Activated T-cell treated with anti-CD3 and anti-CD28 coated beads, Interleukin-2, amount 50 U/mL, for 72 hours (primary cell): ENCODE data around the gene ARHGAP42. TPM values are rescaled to one million over a fixed set of nuclear protein-coding genes. Genes with fewer than 3 reads are reported as not detected.

ENCODE experiments used
- ATAC-seq, 2 donors: fragments of 150-1000 bp; cut with Tn5 transposase; replicated peaks in 1 of 2; 2 replicates each; pipeline ENCODE4 v1.10.0; 2021; ENCODE audit warnings: moderate library complexity in 2 of 2, mild to moderate bottlenecking in 1 of 2
- DNase-seq, 2 donors: peaks; one replicate each; pipeline ENCODE4 v3.0.0; 2021 to 2022; ENCODE audit warnings: mixed read lengths in 1 of 2
- H3K27ac Mint-ChIP-seq: one replicate; pipeline ENCODE4 v1.8.0; 2022; ENCODE audit warnings: mild to moderate bottlenecking, moderate library complexity, mixed read lengths
- H3K27me3 Mint-ChIP-seq: one replicate; pipeline ENCODE4 v1.8.0; 2022; ENCODE audit warnings: low read depth, mixed read lengths
- H3K36me3 Mint-ChIP-seq, 2 donors: one replicate each; pipeline ENCODE4 v1.8.0; 2022; ENCODE audit warnings: mixed read lengths in 2 of 2, mild to moderate bottlenecking in 1 of 2; ENCODE audit not compliant: insufficient read depth in 2 of 2
- H3K4me1 Mint-ChIP-seq: one replicate; pipeline ENCODE4 v1.8.0; 2022; ENCODE audit warnings: low read depth, mixed read lengths
- H3K4me3 Mint-ChIP-seq, 2 donors: one replicate each; pipeline ENCODE4 v1.8.0; 2022; ENCODE audit warnings: mild to moderate bottlenecking in 2 of 2, mixed read lengths in 2 of 2, moderate library complexity in 2 of 2
- H3K9me3 Mint-ChIP-seq, 2 donors: one replicate each; pipeline ENCODE4 v1.8.0; 2022; ENCODE audit warnings: mixed read lengths in 2 of 2
- total RNA-seq, 2 donors: library from RNA; stranded (reverse); gene quantifications; one replicate each; pipeline ENCODE4 v1.2.3, GENCODE V29; 2022

The ARHGAP42 gene
- total RNA-seq, 2 donors from 2014 or later, result 0.28 TPM; not detected in 1

DNA sequence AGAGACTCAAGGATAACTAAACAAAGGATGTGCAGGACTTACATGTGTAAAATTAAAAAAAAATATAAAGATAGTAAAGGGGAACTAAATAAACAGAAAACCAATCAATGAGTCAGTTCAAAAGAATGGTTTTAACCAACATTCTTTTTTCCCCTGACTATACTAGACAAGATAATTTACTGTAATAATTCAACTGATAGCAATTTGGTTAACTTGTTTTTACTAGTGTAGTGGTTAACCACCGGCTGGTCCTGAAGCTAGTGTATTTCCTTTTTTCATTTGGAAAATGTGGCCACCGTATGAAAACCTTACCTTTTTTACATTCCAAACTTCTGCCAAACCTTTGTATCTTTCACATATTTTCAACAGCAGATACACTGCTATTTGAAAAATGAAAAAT lies 123.1 kb downstream of the ARHGAP42 start:
- DNase-seq (no peak), ATAC-seq (no peak)
- no peaks in the 10 kb centered on the region for H3K4me1 Mint-ChIP-seq
- H3K36me3 Mint-ChIP-seq, result peaks cover 0 to 3% of the 10 kb centered on the region in 2 donors
- H3K4me3 Mint-ChIP-seq, result no peak overlapping the region
- peaks cover 1 to 2% of the 10 kb centered on the region in 2 donors for H3K9me3 Mint-ChIP-seq
- no peak overlapping the region for H3K27ac Mint-ChIP-seq
- no peaks in the 10 kb centered on the region for H3K27me3 Mint-ChIP-seq

- Mint-ChIP-seq H3K9me3 (peaks cover 1 to 2% of the 10 kb centered on the region in 2 donors), H3K27me3 (no peaks in the 10 kb centered on the region), H3K4me1 (no peaks in the 10 kb centered on the region), H3K4me3 (no peak overlapping the region), H3K36me3 (peaks cover 0 to 3% of the 10 kb centered on the region in 2 donors), H3K27ac (no peak overlapping the region)
- ATAC-seq (no peak), DNase-seq (no peak)
Measured at GRCh38 chr11:100810666-100811065, 123.6 kb downstream of the ARHGAP42 start.

DNA sequence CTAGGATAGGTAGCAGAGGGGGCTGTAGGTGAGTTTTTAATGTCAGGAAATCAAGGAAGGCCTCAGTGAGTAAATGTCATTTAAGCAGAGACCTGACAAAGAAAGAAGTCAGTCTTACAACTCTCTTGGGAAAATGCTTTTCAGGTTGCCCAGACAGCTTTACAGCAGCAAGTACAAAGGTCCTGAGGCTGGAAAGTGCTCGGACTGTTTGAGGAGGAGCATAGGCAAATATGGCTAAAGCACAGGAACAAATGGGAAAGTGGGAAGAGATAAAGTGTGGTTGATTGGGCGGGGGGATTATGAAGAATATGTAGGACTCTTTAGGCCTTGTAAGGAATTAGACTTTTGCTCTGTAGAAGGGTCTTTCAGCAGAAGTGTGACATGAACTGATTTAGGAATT lies 125.4 kb downstream of the ARHGAP42 start:
- no peaks in the 10 kb centered on the region for H3K27me3 Mint-ChIP-seq
- H3K4me1 Mint-ChIP-seq, result no peaks in the 10 kb centered on the region
- DNase-seq (no peak), ATAC-seq (no peak)
- peaks cover 1 to 4% of the 10 kb centered on the region in 2 donors for H3K9me3 Mint-ChIP-seq
- peaks cover 0 to 3% of the 10 kb centered on the region in 2 donors for H3K36me3 Mint-ChIP-seq
- H3K4me3 Mint-ChIP-seq, result no peak overlapping the region
- H3K27ac Mint-ChIP-seq, result no peak overlapping the region

DNA sequence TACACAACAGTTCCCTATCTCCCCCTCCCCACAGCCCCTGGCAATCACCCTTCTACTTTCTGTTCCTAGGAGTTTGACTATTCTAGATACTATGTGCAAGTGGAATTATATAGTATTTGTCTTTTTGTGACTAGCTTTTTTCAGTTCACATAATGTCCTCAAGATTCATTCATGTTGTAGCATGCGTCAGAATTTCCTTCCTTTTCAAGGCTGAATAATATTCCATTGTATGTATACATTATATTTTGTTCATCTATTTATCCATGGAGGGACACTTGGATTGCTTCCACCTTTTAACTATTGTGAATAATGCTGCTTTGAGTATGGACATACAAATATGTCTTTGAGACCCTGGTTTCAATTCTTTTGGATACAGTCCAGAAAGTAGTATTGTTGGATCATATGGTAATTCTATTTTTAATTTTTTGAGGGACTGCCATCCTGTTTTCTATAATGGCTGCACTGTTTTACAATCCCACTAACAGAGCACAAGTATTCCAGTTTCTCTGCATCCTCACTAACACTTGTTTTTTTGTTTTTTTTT lies 128.8 kb downstream of the ARHGAP42 start:
- H3K27ac Mint-ChIP-seq, result no peak overlapping the region
- no peaks in the 10 kb centered on the region for H3K4me1 Mint-ChIP-seq
- H3K36me3 Mint-ChIP-seq, result no peaks in the 10 kb centered on the region
- DNase-seq (no peak), ATAC-seq (no peak)
- H3K9me3 Mint-ChIP-seq, result peaks cover 6 to 8% of the 10 kb centered on the region in 2 donors
- no peaks in the 10 kb centered on the region for H3K27me3 Mint-ChIP-seq
- no peak overlapping the region for H3K4me3 Mint-ChIP-seq

DNA sequence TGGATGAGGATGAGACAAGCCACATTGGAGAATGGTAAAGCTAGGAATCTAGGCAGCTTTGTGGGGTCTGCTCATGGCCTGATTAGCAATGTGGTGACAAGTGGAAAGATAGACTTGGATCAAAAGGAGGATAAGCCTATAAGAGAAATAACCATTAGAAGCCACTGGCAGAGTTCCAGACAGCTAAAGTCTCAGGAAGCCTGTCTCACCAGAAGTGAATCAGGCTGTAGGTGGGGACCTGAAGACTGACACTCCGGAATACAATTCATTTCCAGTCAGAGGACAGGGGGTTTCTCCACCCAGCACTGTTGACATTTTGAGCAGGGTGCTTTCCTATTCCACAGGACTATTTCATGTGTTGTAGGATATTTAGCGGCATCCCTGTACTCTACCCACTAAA lies 129.7 kb downstream of the ARHGAP42 start:
- H3K4me3 Mint-ChIP-seq, result no peak overlapping the region
- no peak overlapping the region for H3K27ac Mint-ChIP-seq
- DNase-seq (no peak), ATAC-seq (no peak)
- no peaks in the 10 kb centered on the region for H3K27me3 Mint-ChIP-seq
- H3K4me1 Mint-ChIP-seq, result no peaks in the 10 kb centered on the region
- H3K9me3 Mint-ChIP-seq, result peaks cover 6 to 10% of the 10 kb centered on the region in 2 donors
- no peaks in the 10 kb centered on the region for H3K36me3 Mint-ChIP-seq

GRCh38 chr11:100817620-100818019 lies 130.5 kb downstream of the ARHGAP42 start:
- Mint-ChIP-seq H3K4me3 (no peak overlapping the region), H3K9me3 (peaks cover 5 to 10% of the 10 kb centered on the region in 2 donors), H3K27ac (no peak overlapping the region), H3K4me1 (no peaks in the 10 kb centered on the region), H3K36me3 (no peaks in the 10 kb centered on the region), H3K27me3 (no peaks in the 10 kb centered on the region)
- no peak for ATAC-seq
- no peak for DNase-seq

DNA sequence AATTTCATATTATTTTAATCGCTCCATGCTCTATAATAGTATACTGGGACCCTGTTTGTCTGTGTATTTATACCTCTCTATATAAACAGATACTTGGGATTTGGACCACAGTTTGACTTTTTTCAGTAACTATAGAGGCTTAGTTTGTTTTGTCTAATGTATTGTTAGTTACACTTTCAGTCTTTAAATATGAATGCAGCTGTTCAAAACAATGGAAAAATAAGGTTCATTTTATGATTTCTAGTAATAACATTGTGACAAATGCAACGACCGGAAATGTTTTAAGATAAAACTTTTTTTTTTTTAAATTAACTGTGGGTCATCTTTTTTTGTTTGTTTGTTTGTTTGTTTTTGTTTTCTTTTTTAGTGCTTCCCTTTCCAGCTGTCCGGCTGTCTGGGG lies 133.5 kb downstream of the ARHGAP42 start:
- ATAC-seq (no peak), DNase-seq (no peak)
- Mint-ChIP-seq H3K36me3 (no peaks in the 10 kb centered on the region), H3K9me3 (peaks cover 5 to 10% of the 10 kb centered on the region in 2 donors), H3K27me3 (no peaks in the 10 kb centered on the region), H3K4me1 (no peaks in the 10 kb centered on the region), H3K27ac (no peak overlapping the region), H3K4me3 (no peak overlapping the region)

GRCh38 chr11:100821198-100821597 lies 134.1 kb downstream of the ARHGAP42 start:
- DNase-seq, result no peak
- Mint-ChIP-seq H3K4me1 (no peaks in the 10 kb centered on the region), H3K4me3 (no peak overlapping the region), H3K9me3 (peaks cover 5 to 9% of the 10 kb centered on the region in 2 donors), H3K27me3 (no peaks in the 10 kb centered on the region), H3K36me3 (no peaks in the 10 kb centered on the region), H3K27ac (no peak overlapping the region)
- no peak for ATAC-seq

GRCh38 chr11:100823360-100823759 lies 136.3 kb downstream of the ARHGAP42 start:
- H3K9me3 Mint-ChIP-seq, result peaks cover under 1 to 4% of the 10 kb centered on the region in 2 donors
- no peak overlapping the region for H3K27ac Mint-ChIP-seq
- H3K4me3 Mint-ChIP-seq, result no peak overlapping the region
- no peaks in the 10 kb centered on the region for H3K4me1 Mint-ChIP-seq
- no peaks in the 10 kb centered on the region for H3K36me3 Mint-ChIP-seq
- H3K27me3 Mint-ChIP-seq, result no peaks in the 10 kb centered on the region
- ATAC-seq, result no peak
- no peak for DNase-seq

DNA sequence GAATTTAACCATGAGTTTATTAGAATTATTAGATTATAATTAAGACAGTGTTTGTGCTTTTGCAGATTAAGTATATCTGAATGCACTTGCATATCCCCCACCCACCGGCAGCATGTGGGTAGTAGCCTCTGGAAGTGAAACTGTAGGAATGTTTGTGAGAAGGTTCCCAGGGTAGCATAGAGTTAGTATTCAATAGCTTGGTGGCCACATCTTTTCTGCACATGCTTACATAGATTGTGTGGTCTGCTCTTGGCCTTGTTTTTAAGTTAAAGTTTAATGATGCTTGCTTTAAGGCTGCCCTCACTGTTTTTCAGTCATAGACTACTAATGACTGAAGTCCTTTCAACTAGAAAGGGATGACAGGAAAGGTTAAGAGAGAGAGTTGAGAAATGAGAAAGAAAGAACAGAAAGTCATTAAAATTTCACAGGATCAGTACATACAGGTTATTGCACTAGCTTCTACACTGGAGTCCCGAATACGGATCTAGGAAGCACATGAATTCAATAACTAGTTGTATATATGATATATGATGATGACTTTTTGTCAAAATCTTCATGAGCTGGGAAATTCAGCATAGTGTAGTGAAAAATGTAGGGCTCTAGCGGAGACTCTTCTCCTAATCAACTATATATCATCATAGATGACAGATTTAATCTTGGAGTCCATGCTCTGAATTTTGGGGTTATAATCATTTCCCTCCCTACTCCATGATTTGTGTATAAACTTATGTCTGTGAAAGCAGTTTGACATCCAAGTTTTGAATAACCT lies 137.1 kb downstream of the ARHGAP42 start:
- H3K4me1 Mint-ChIP-seq, result no peaks in the 10 kb centered on the region
- no peak for ATAC-seq

GRCh38 chr11:100825626-100826025 lies 138.5 kb downstream of the ARHGAP42 start:
- H3K27ac Mint-ChIP-seq, result no peak overlapping the region
- peaks cover 2% of the 10 kb centered on the region in 2 donors for H3K9me3 Mint-ChIP-seq
- DNase-seq (no peak), ATAC-seq (no peak)
- H3K4me1 Mint-ChIP-seq, result no peaks in the 10 kb centered on the region
- no peaks in the 10 kb centered on the region for H3K27me3 Mint-ChIP-seq
- H3K4me3 Mint-ChIP-seq, result no peak overlapping the region
- no peaks in the 10 kb centered on the region for H3K36me3 Mint-ChIP-seq

More for the DNA sequence above, 137.1 kb downstream of the ARHGAP42 start:
- Mint-ChIP-seq H3K36me3 (no peaks in the 10 kb centered on the region), H3K27ac (no peak overlapping the region), H3K4me3 (no peak overlapping the region), H3K9me3 (peaks cover 0 to 2% of the 10 kb centered on the region in 2 donors), H3K27me3 (no peaks in the 10 kb centered on the region)
- no peak for DNase-seq

GRCh38 chr11:100827934-100828661 lies 141.0 kb downstream of the ARHGAP42 start:
- H3K36me3 Mint-ChIP-seq, result no peaks in the 10 kb centered on the region
- peaks cover 0 to 2% of the 10 kb centered on the region in 2 donors for H3K9me3 Mint-ChIP-seq
- no peak overlapping the region for H3K27ac Mint-ChIP-seq
- no peak for ATAC-seq
- H3K4me1 Mint-ChIP-seq, result no peaks in the 10 kb centered on the region
- H3K27me3 Mint-ChIP-seq, result no peaks in the 10 kb centered on the region
- H3K4me3 Mint-ChIP-seq, result no peak overlapping the region
- no peak for DNase-seq

GRCh38 chr11:100830274-100830673 lies 143.2 kb downstream of the ARHGAP42 start:
- no peak overlapping the region for H3K27ac Mint-ChIP-seq
- H3K9me3 Mint-ChIP-seq, result peaks cover 0 to 2% of the 10 kb centered on the region in 2 donors
- no peak for DNase-seq
- no peaks in the 10 kb centered on the region for H3K4me1 Mint-ChIP-seq
- H3K36me3 Mint-ChIP-seq, result no peaks in the 10 kb centered on the region
- no peaks in the 10 kb centered on the region for H3K27me3 Mint-ChIP-seq
- H3K4me3 Mint-ChIP-seq, result no peak overlapping the region
- ATAC-seq, result no peak
